ENCODE results near the gene BPIFA1.

The BPIFA1 gene

GRCh38 chr20:33202451-33202850 lies 33.3 kb upstream of the BPIFA1 start:
- no peak for DNase-seq (ENCODE audit: extremely low read depth, low read depth)
- no peak for TF ChIP-seq CTCF (IDR thresholded peaks at IDR 0.05; ENCODE audit: low read depth, low read length)

- DNase-seq (ENCODE audit: extremely low read depth, low read depth) = no peak
- no peak for TF ChIP-seq CTCF (IDR thresholded peaks at IDR 0.05; ENCODE audit: low read depth, low read length)
Measured at GRCh38 chr20:33203444-33203843, 32.4 kb upstream of the BPIFA1 start.

- DNase-seq (ENCODE audit: extremely low read depth, low read depth) = peak; percentile 8
- no peak for TF ChIP-seq CTCF (IDR thresholded peaks at IDR 0.05; ENCODE audit: low read depth, low read length)
Measured at GRCh38 chr20:33209789-33210188, 26.0 kb upstream of the BPIFA1 start.

- no peak for TF ChIP-seq CTCF (IDR thresholded peaks at IDR 0.05; ENCODE audit: low read depth, low read length)
- no peak for DNase-seq (ENCODE audit: extremely low read depth, low read depth)
Measured at GRCh38 chr20:33210371-33210770, 25.4 kb upstream of the BPIFA1 start.

GRCh38 chr20:33211817-33212424 lies 23.9 kb upstream of the BPIFA1 start:
- DNase-seq (ENCODE audit: extremely low read depth, low read depth) = no peak
- TF ChIP-seq CTCF (IDR thresholded peaks at IDR 0.05; ENCODE audit: low read depth, low read length) = peak; percentile 20

- TF ChIP-seq CTCF (IDR thresholded peaks at IDR 0.05; ENCODE audit: low read depth, low read length) = no peak
- DNase-seq (ENCODE audit: extremely low read depth, low read depth) = no peak
Measured at GRCh38 chr20:33217052-33217451, 18.7 kb upstream of the BPIFA1 start, which contains the start of gene BPIFA3. Gene BPIFA3, plus strand, starts transcription at chr20:33217352. Its CDS starts 185 bp downstream, at chr20:33217537.

- no peak for TF ChIP-seq CTCF (IDR thresholded peaks at IDR 0.05; ENCODE audit: low read depth, low read length)
- no peak for DNase-seq (ENCODE audit: extremely low read depth, low read depth)
Measured at GRCh38 chr20:33224399-33224798, 11.4 kb upstream of the BPIFA1 start.
